ENCODE results near the gene CAMSAP2. TPM values are rescaled to one million over a fixed set of nuclear protein-coding genes. Genes with fewer than 3 reads are reported as not detected.

Gene CAMSAP2
- total and polyA plus RNA-seq, 12 donors, result 7.0 to 47.1 (median 38.1) TPM

- intact Hi-C loops (cut with DNase I), result no loop called here
- no peak for DNase-seq
- ATAC-seq, result no peak
- no peak overlapping the region for H3K27ac ChIP-seq
- H3K9me3 ChIP-seq, result peaks cover 0 to 3% (median 0%) of the 10 kb centered on the region in 11 donors
- no peak overlapping the region for H3K4me3 ChIP-seq
- no peaks in the 10 kb centered on the region for H3K36me3 ChIP-seq
- no peak for TF ChIP-seq CTCF (IDR thresholded peaks at IDR 0.05)
- no peaks in the 10 kb centered on the region for H3K4me1 ChIP-seq
- 60 to 63% methylated on average over 1 of the region's 1 CpG for WGBS, 2 donors
- no peaks in the 10 kb centered on the region for H3K27me3 ChIP-seq
Measured at GRCh38 chr1:200699871-200700270, 38.8 kb upstream of the CAMSAP2 start.

GRCh38 chr1:200704986-200705500 lies 33.6 kb upstream of the CAMSAP2 start:
- ATAC-seq (no peak), DNase-seq (no peak)
- WGBS, 2 donors, result 63 to 72% methylated on average over 3 of the region's 3 CpGs
- no peak for TF ChIP-seq CTCF (IDR thresholded peaks at IDR 0.05)
- Histone ChIP-seq H3K27ac (no peak overlapping the region), H3K4me1 (no peaks in the 10 kb centered on the region), H3K9me3 (no peaks in the 10 kb centered on the region), H3K27me3 (no peaks in the 10 kb centered on the region), H3K36me3 (no peaks in the 10 kb centered on the region), H3K4me3 (no peak overlapping the region)
- intact Hi-C loops (cut with DNase I), result no loop called here

GRCh38 chr1:200706111-200706814 lies 32.4 kb upstream of the CAMSAP2 start:
- intact Hi-C loops (cut with DNase I), result no loop called here
- DNase-seq, result no peak
- 78 to 83% methylated on average over 4 of the region's 4 CpGs for WGBS, 2 donors
- no peaks in the 10 kb centered on the region for H3K9me3 ChIP-seq
- no peaks in the 10 kb centered on the region for H3K27me3 ChIP-seq
- TF ChIP-seq CTCF (IDR thresholded peaks at IDR 0.05), result no peak
- no peaks in the 10 kb centered on the region for H3K4me1 ChIP-seq
- no peak overlapping the region for H3K4me3 ChIP-seq
- H3K36me3 ChIP-seq, result no peaks in the 10 kb centered on the region
- H3K27ac ChIP-seq, result no peak overlapping the region
- ATAC-seq, result no peak

- Histone ChIP-seq H3K4me3 (no peak overlapping the region), H3K9me3 (no peaks in the 10 kb centered on the region), H3K27me3 (no peaks in the 10 kb centered on the region), H3K36me3 (no peaks in the 10 kb centered on the region), H3K27ac (no peak overlapping the region), H3K4me1 (no peaks in the 10 kb centered on the region)
- intact Hi-C loops (cut with DNase I), result no loop called here
- 93 to 95% methylated on average over 5 of the region's 5 CpGs for WGBS, 2 donors
- DNase-seq (no peak), ATAC-seq (no peak)
- no peak for TF ChIP-seq CTCF (IDR thresholded peaks at IDR 0.05)
Measured at GRCh38 chr1:200707116-200707515, 31.6 kb upstream of the CAMSAP2 start.
